Neutrophil (primary cell): ENCODE data around the gene AZU1.
"Not testable (repeated sequence)": the region's sequence is repeated elsewhere in the genome, so short reads cannot be mapped to it uniquely, and the experiment has no call there.

Experiments
- H3K27ac ChIP-seq: fragments of 200-600 bp; sonication (generic); 2 replicates; pipeline ENCODE4 v1.5.1; 2016; ENCODE audit warnings: mild to moderate bottlenecking, moderate library complexity
- H3K27me3 ChIP-seq: fragments of 200-600 bp; sonication (generic); 2 replicates; pipeline ENCODE4 v1.6.0; 2016; ENCODE audit warnings: mild to moderate bottlenecking
- H3K36me3 ChIP-seq: fragments of 200-600 bp; sonication (generic); 2 replicates; pipeline ENCODE4 v1.5.1; 2017
- H3K4me1 ChIP-seq, 2 experiments: fragments of 200-600 bp in 1 of 2; sonication (generic) in 1 of 2; 1 replicate in 1 of 2; 2 replicates in 1 of 2; pipeline versions ENCODE4 v1.5.1 to v1.6.1; 2013 to 2016; ENCODE audit warnings: low read depth in 1 of 2, low read length in 1 of 2, mild to moderate bottlenecking in 1 of 2, moderate library complexity in 1 of 2; ENCODE audit not compliant: control insufficient read depth in 1 of 2, insufficient read depth in 1 of 2
- H3K4me3 ChIP-seq, 2 experiments: fragments of 200-600 bp in 1 of 2; sonication (generic) in 1 of 2; 1 replicate in 1 of 2; 2 replicates in 1 of 2; pipeline ENCODE4 v1.5.1; 2013 to 2016; ENCODE audit warnings: low read depth in 1 of 2, low read length in 1 of 2, mild to moderate bottlenecking in 1 of 2, moderate library complexity in 1 of 2
- H3K9me3 ChIP-seq: fragments of 200-600 bp; sonication (generic); 2 replicates; pipeline ENCODE4 v1.5.1; 2016
- CTCF ChIP-seq: fragments of 200-600 bp; sonication (generic); IDR thresholded peaks from 2 replicates; pipeline ENCODE4 v1.5.1; 2016; ENCODE audit warnings: antibody characterized with exemption

Gene AZU1

GRCh38 chr19:876780-877314 lies 49.2 kb downstream of the AZU1 start:
- Histone ChIP-seq H3K9me3 (no peaks in the 10 kb centered on the region), H3K36me3 (peaks cover 70% of the 10 kb centered on the region), H3K4me1 (peaks cover 6 to 9% of the 10 kb centered on the region in 2 experiments), H3K27me3 (no peaks in the 10 kb centered on the region), H3K27ac (no peak overlapping the region), H3K4me3 (no peak overlapping the region)
- TF ChIP-seq CTCF = no peak

GRCh38 chr19:877992-878660 lies 50.5 kb downstream of the AZU1 start:
- H3K36me3 ChIP-seq = peaks cover 82% of the 10 kb centered on the region
- not testable (repeated sequence) for H3K9me3 ChIP-seq, H3K4me1 ChIP-seq, H3K27ac ChIP-seq, H3K4me3 ChIP-seq, H3K27me3 ChIP-seq

- H3K4me1 ChIP-seq, H3K4me3 ChIP-seq, H3K27ac ChIP-seq, H3K27me3 ChIP-seq, H3K9me3 ChIP-seq: not testable (repeated sequence)
- peaks cover 85% of the 10 kb centered on the region for H3K36me3 ChIP-seq
Observed at GRCh38 chr19:878751-879561, 51.3 kb downstream of the AZU1 start.

GRCh38 chr19:879711-880438 lies 52.2 kb downstream of the AZU1 start:
- no peak for TF ChIP-seq CTCF
- Histone ChIP-seq H3K4me1 (no peaks in the 10 kb centered on the region), H3K27me3 (no peaks in the 10 kb centered on the region), H3K4me3 (no peak overlapping the region), H3K9me3 (no peaks in the 10 kb centered on the region), H3K27ac (no peak overlapping the region), H3K36me3 (peaks cover 88% of the 10 kb centered on the region)
